H9 (cell line): ENCODE measurements around the gene RALGPS2. TPM values are rescaled to one million over a fixed set of nuclear protein-coding genes. Genes with fewer than 3 reads are reported as not detected.

Source experiments
- DNase-seq: peaks from one replicate; pipeline ENCODE4 v3.0.0-alpha.2; 2017
- H2AFZ ChIP-seq: one replicate; pipeline ENCODE4 v1.6.1; 2013; ENCODE audit warnings: mild to moderate bottlenecking, low read length, control low read depth, moderate library complexity
- H2AK5ac ChIP-seq: 2 replicates; pipeline ENCODE4 v1.6.1; 2013; ENCODE audit warnings: low read length, control low read depth, mixed read lengths; ENCODE audit not compliant: insufficient read length
- H2BK120ac ChIP-seq: one replicate; pipeline ENCODE4 v1.6.1; 2013; ENCODE audit warnings: low read depth, mild to moderate bottlenecking, low read length, control low read depth, inconsistent platforms; ENCODE audit not compliant: poor library complexity, severe bottlenecking
- H2BK12ac ChIP-seq: 2 replicates; pipeline ENCODE4 v1.6.1; 2013; ENCODE audit warnings: low read length, control low read depth, mixed read lengths, low read depth; ENCODE audit not compliant: insufficient read length
- H2BK15ac ChIP-seq: 2 replicates; pipeline ENCODE4 v1.6.1; 2013; ENCODE audit warnings: low read depth, low read length, control low read depth
- H2BK20ac ChIP-seq: one replicate; pipeline ENCODE4 v1.6.1; 2013; ENCODE audit warnings: low read depth, mild to moderate bottlenecking, low read length, control low read depth, inconsistent platforms; ENCODE audit not compliant: poor library complexity, severe bottlenecking
- H2BK5ac ChIP-seq: 2 replicates; pipeline ENCODE4 v1.6.1; 2013; ENCODE audit warnings: low read length, control low read depth, mixed read lengths; ENCODE audit not compliant: insufficient read length
- H3K14ac ChIP-seq: 2 replicates; pipeline ENCODE4 v1.6.1; 2013; ENCODE audit warnings: low read length, control low read depth; ENCODE audit not compliant: insufficient read depth
- H3K18ac ChIP-seq: 2 replicates; pipeline ENCODE4 v1.6.1; 2013; ENCODE audit warnings: low read depth, mild to moderate bottlenecking, mixed read lengths, low read length, control low read depth; ENCODE audit not compliant: insufficient read length
- H3K23ac ChIP-seq: 2 replicates; pipeline ENCODE4 v1.6.1; 2013; ENCODE audit warnings: low read length, control low read depth, mixed read lengths, low read depth; ENCODE audit not compliant: insufficient read length
- H3K23me2 ChIP-seq: 2 replicates; pipeline ENCODE4 v1.6.1; 2013; ENCODE audit warnings: low read depth, mild to moderate bottlenecking, mixed read lengths, low read length, control low read depth; ENCODE audit not compliant: insufficient read length, poor library complexity, severe bottlenecking
- H3K27ac ChIP-seq: 2 replicates; pipeline ENCODE4 v1.5.1; 2013; ENCODE audit warnings: low read length, control low read depth, mixed read lengths, low read depth; ENCODE audit not compliant: insufficient read length
- H3K27me3 ChIP-seq: 2 replicates; pipeline ENCODE4 v1.6.1; 2013; ENCODE audit warnings: low read length, control low read depth, inconsistent platforms; ENCODE audit not compliant: insufficient read depth
- H3K4ac ChIP-seq: 2 replicates; pipeline ENCODE4 v1.6.1; 2013; ENCODE audit warnings: low read depth, mild to moderate bottlenecking, control low read depth, inconsistent platforms, low read length, moderate library complexity
- H3K4me1 ChIP-seq: 2 replicates; pipeline ENCODE4 v1.6.1; 2013; ENCODE audit warnings: low read length, control low read depth, inconsistent platforms; ENCODE audit not compliant: insufficient read depth
- H3K4me2 ChIP-seq: 2 replicates; pipeline ENCODE4 v1.6.1; 2013; ENCODE audit warnings: low read length, control low read depth, mixed read lengths; ENCODE audit not compliant: insufficient read length, insufficient read depth
- H3K56ac ChIP-seq: 2 replicates; pipeline ENCODE4 v1.6.1; 2013; ENCODE audit warnings: low read depth, mild to moderate bottlenecking, mixed read lengths, low read length, control low read depth; ENCODE audit not compliant: insufficient read length
- H3K79me1 ChIP-seq: 2 replicates; pipeline ENCODE4 v1.6.1; 2013; ENCODE audit warnings: low read depth, mild to moderate bottlenecking, moderate library complexity, low read length, control low read depth, inconsistent platforms; ENCODE audit not compliant: insufficient read depth, poor library complexity, severe bottlenecking
- H3K79me2 ChIP-seq: 2 replicates; pipeline ENCODE4 v1.6.1; 2013; ENCODE audit warnings: low read length, control low read depth, inconsistent platforms; ENCODE audit not compliant: insufficient read depth
- H3K9ac ChIP-seq: 2 replicates; pipeline ENCODE4 v1.6.1; 2013; ENCODE audit warnings: low read length, control low read depth, mixed read lengths; ENCODE audit not compliant: insufficient read length; ENCODE audit errors: extremely low read depth
- H3K9me3 ChIP-seq: one replicate; pipeline ENCODE4 v1.6.1; 2013; ENCODE audit warnings: low read depth, low read length, inconsistent platforms; ENCODE audit not compliant: control insufficient read depth
- H3T11ph ChIP-seq: one replicate; pipeline ENCODE4 v1.6.1; 2013; ENCODE audit warnings: mild to moderate bottlenecking, low read length, control low read depth, inconsistent platforms
- H4K20me1 ChIP-seq: one replicate; pipeline ENCODE4 v1.6.1; 2013; ENCODE audit not compliant: control insufficient read depth, insufficient read length, insufficient read depth
- H4K5ac ChIP-seq: 2 replicates; pipeline ENCODE4 v1.6.1; 2013; ENCODE audit warnings: low read depth, mild to moderate bottlenecking, mixed read lengths, low read length, control low read depth; ENCODE audit not compliant: insufficient read length
- H4K8ac ChIP-seq: replicated peaks from 2 replicates; pipeline ENCODE4 v1.6.1; 2013; ENCODE audit warnings: low read length, control low read depth, mixed read lengths, low read depth; ENCODE audit not compliant: insufficient read length
- H4K91ac ChIP-seq: 2 replicates; pipeline ENCODE4 v1.6.1; 2013; ENCODE audit warnings: low read depth, mild to moderate bottlenecking, moderate library complexity, mixed read lengths, low read length, control low read depth; ENCODE audit not compliant: insufficient read length
- H3K27ac Mint-ChIP-seq, 3 experiments: 2 replicates in 2 of 3; 3 replicates in 1 of 3; pipeline ENCODE4 v1.8.0; 2020 to 2021; ENCODE audit warnings: mixed read lengths in 3 of 3, mild to moderate bottlenecking in 1 of 3, moderate library complexity in 1 of 3
- H3K27me3 Mint-ChIP-seq: 2 replicates; pipeline ENCODE4 v1.8.0; 2021; ENCODE audit warnings: low read depth, mild to moderate bottlenecking, moderate library complexity, mixed read lengths
- H3K36me3 Mint-ChIP-seq, 3 experiments: 2 replicates in 2 of 3; 3 replicates in 1 of 3; pipeline ENCODE4 v1.8.0; 2020 to 2021; ENCODE audit warnings: low read depth in 3 of 3, mixed read lengths in 3 of 3; ENCODE audit not compliant: insufficient read depth in 1 of 3
- H3K4me1 Mint-ChIP-seq, 2 experiments: 2 replicates each; pipeline ENCODE4 v1.8.0; 2020; ENCODE audit warnings: mixed read lengths in 2 of 2
- H3K4me3 Mint-ChIP-seq, 2 experiments: 2 replicates in 1 of 2; 3 replicates in 1 of 2; pipeline ENCODE4 v1.8.0; 2020 to 2021; ENCODE audit warnings: mild to moderate bottlenecking in 2 of 2, mixed read lengths in 2 of 2, moderate library complexity in 1 of 2
- H3K9me3 Mint-ChIP-seq, 2 experiments: 2 replicates in 1 of 2; 3 replicates in 1 of 2; pipeline ENCODE4 v1.8.0; 2020; ENCODE audit warnings: mild to moderate bottlenecking in 2 of 2, mixed read lengths in 2 of 2, moderate library complexity in 1 of 2
- WGBS: extraction: QIAGEN DNeasy Blood & Tissue Kit; methylation state at CpG from one replicate; pipeline ENCODE4 v1.1.7; 2013; ENCODE audit warnings: missing lambda C conversion rate, low lambda C conversion rate, mixed read lengths; ENCODE audit not compliant: insufficient read length; ENCODE audit errors: extremely low coverage; 5-methylcytosine and 5-hydroxymethylcytosine counted together
- total RNA-seq: library from RNA; stranded (reverse); gene quantifications from 2 replicates; pipeline ENCODE4 v1.2.1, GENCODE V29; 2021
- TF ChIP-seq, protein P1 (sequence below): fragments of 200-600 bp; sonication (generic); conservative IDR thresholded peaks from 3 replicates; pipeline ENCODE4 v1.8.0; 2021; ENCODE audit warnings: antibody characterized with exemption, mild to moderate bottlenecking

Gene RALGPS2
- total RNA-seq, 1 experiment from 2014 or later: 32.6 TPM

DNA sequence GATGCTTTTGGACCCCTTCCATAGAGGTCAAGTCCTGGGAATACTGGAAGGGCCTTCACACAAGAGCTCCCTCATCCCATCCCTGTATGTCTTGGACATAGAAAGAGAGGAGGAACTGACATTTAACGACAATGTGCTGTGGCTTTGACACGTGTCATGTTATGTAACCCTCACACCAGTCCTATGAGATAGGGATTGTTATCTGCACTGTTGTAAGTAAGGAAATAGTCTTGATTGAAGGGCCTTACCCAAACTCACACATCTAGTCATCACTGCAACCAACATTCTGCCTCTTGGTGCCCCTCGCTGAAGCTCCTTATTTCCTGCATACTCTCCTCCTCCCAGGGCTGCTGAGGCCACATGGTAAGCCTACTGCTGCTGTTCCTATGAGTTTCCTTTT is 209.5 kb downstream of the RALGPS2 start:
- Histone ChIP-seq H3K4ac (no peak overlapping the region), H2BK5ac (no peak overlapping the region), H3K9ac (no peak overlapping the region), H3K79me2 (no peaks in the 10 kb centered on the region), H2BK120ac (no peak overlapping the region), H3K79me1 (no peaks in the 10 kb centered on the region), H3T11ph (no peak overlapping the region), H4K5ac (no peak overlapping the region), H3K4me1 (no peaks in the 10 kb centered on the region), H4K8ac (no peak overlapping the region), H3K18ac (no peak overlapping the region), H3K27me3 (no peaks in the 10 kb centered on the region), H3K27ac (no peak overlapping the region), H2AK5ac (no peak overlapping the region), H2BK20ac (no peak overlapping the region), H3K56ac (no peak overlapping the region), H2BK12ac (no peak overlapping the region), H3K9me3 (no peaks in the 10 kb centered on the region), H3K23me2 (no peaks in the 10 kb centered on the region), H3K14ac (no peak overlapping the region), H3K23ac (no peak overlapping the region), H3K4me2 (no peak overlapping the region), H4K91ac (no peak overlapping the region), H2BK15ac (no peak overlapping the region), H2AFZ (no peak overlapping the region), H4K20me1 (no peaks in the 10 kb centered on the region)
- H3K27ac Mint-ChIP-seq: no peak overlapping the region
- H3K4me3 Mint-ChIP-seq: no peak overlapping the region
- DNase-seq: no peak
- WGBS: no CpG with 5 or more reads among the region's 3 CpGs
- H3K9me3 Mint-ChIP-seq: no peaks in the 10 kb centered on the region
- TF ChIP-seq, protein P1, sequence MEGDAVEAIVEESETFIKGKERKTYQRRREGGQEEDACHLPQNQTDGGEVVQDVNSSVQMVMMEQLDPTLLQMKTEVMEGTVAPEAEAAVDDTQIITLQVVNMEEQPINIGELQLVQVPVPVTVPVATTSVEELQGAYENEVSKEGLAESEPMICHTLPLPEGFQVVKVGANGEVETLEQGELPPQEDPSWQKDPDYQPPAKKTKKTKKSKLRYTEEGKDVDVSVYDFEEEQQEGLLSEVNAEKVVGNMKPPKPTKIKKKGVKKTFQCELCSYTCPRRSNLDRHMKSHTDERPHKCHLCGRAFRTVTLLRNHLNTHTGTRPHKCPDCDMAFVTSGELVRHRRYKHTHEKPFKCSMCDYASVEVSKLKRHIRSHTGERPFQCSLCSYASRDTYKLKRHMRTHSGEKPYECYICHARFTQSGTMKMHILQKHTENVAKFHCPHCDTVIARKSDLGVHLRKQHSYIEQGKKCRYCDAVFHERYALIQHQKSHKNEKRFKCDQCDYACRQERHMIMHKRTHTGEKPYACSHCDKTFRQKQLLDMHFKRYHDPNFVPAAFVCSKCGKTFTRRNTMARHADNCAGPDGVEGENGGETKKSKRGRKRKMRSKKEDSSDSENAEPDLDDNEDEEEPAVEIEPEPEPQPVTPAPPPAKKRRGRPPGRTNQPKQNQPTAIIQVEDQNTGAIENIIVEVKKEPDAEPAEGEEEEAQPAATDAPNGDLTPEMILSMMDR: no peak
- H3K27me3 Mint-ChIP-seq: no peaks in the 10 kb centered on the region
- H3K4me1 Mint-ChIP-seq: peaks cover 22 to 31% of the 10 kb centered on the region in 2 experiments
- H3K36me3 Mint-ChIP-seq: no peaks in the 10 kb centered on the region
